Measurements from ENCODE around the gene ATP2B2. TPM values are rescaled to one million over a fixed set of nuclear protein-coding genes. Genes with fewer than 3 reads are reported as not detected.

Gene ATP2B2
- total RNA-seq, 1 experiment from 2014 or later, result not detected

DNA sequence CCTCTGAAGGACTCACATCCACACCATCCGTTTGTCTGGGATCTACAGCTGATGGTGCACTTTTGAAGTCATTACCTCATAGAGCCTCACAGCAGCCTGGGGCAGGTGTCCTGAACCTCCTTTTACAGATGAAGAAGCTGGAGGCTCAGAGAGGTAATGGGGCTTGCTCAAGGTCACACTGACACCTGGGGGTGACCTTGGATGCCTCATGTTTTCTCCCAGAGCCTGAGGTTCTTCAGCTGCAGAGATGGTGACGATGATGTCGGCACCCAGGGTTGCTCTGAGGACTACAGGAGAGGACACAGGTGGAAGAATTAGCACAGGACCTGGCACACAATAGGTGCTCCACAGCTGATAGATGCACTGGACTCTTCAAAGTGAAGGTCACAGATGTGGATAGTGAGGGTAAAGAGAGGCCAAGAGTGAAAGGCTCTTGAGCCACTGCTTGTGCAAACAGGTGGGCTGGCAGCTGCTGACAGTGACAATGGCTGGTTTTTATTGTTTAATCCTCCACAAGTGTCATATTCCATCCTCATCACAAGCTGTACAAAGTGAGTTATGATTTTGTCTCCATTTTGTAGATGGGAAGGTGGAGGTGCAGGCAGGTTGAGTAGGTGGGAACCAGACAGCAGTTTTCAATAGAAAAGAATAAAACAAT, 17.4 kb upstream of the ATP2B2 start:
- RAD21 ChIA-PET (ENCODE audit: low non-redundant PET in 1 of 2, low total read pairs in 2 of 2, uncharacterized antibody in 2 of 2, unreplicated experiment in 2 of 2), result no interaction called here
- Histone ChIP-seq H4K20me1 (ENCODE audit: insufficient read depth) (no peaks in the 10 kb centered on the region), H3K9me3 (ENCODE audit: control insufficient read depth in 1 of 2, insufficient read depth in 1 of 2, low read depth in 1 of 2, low read length in 2 of 2) (no peaks in the 10 kb centered on the region), H3K79me2 (ENCODE audit: insufficient read depth, low read length) (no peaks in the 10 kb centered on the region), H3K9me2 (ENCODE audit: insufficient read depth) (no peaks in the 10 kb centered on the region), H3K36me3 (ENCODE audit: control insufficient read depth in 1 of 2, insufficient read depth in 2 of 2, low read length in 2 of 2) (no peaks in the 10 kb centered on the region), H3K4me3 (replicated peaks in 1 of 2; ENCODE audit: low read depth in 1 of 2, low read length in 2 of 2) (no peak overlapping the region), H3K9ac (ENCODE audit: low read length) (no peak overlapping the region), H3K27me3 (ENCODE audit: insufficient read depth, low read length) (peaks cover 48% of the 10 kb centered on the region), H2AFZ (ENCODE audit: low read depth, low read length, poor library complexity, severe bottlenecking) (no peak overlapping the region), H3K4me1 (ENCODE audit: control insufficient read depth in 1 of 2, insufficient read depth in 2 of 2, low read length in 2 of 2) (peaks cover 0 to 11% of the 10 kb centered on the region in 2 experiments; a peak in 2 of 4 replicates), H3K27ac (ENCODE audit: low read depth, low read length) (no peak overlapping the region), H3K4me2 (ENCODE audit: low read length) (no peak overlapping the region)
- intact Hi-C loops (cut with micrococcal nuclease), result no loop called here
- CTCF ChIA-PET, result no interaction called here
- no peak for ATAC-seq
- POLR2A ChIA-PET, result no interaction called here
- TF ChIP-seq YY1 (IDR thresholded peaks at IDR 0.05; ENCODE audit: extremely low read depth, insufficient replicate concordance, low read depth, low read length) (no peak), TCF7L2 (IDR thresholded peaks at IDR 0.05; ENCODE audit: borderline replicate concordance, extremely low read depth, insufficient read depth, insufficient read length) (no peak), POLR2AphosphoS5 (IDR thresholded peaks at IDR 0.05; ENCODE audit: low read depth, low read length) (no peak), SRF (IDR thresholded peaks at IDR 0.05; ENCODE audit: low read depth) (no peak), CEBPB (IDR thresholded peaks at IDR 0.05; ENCODE audit: low read depth) (no peak), SP1 (IDR thresholded peaks at IDR 0.05; ENCODE audit: low read depth) (no peak), ZFX (IDR thresholded peaks at IDR 0.05) (no peak)
- TF ChIP-seq, protein P1, sequence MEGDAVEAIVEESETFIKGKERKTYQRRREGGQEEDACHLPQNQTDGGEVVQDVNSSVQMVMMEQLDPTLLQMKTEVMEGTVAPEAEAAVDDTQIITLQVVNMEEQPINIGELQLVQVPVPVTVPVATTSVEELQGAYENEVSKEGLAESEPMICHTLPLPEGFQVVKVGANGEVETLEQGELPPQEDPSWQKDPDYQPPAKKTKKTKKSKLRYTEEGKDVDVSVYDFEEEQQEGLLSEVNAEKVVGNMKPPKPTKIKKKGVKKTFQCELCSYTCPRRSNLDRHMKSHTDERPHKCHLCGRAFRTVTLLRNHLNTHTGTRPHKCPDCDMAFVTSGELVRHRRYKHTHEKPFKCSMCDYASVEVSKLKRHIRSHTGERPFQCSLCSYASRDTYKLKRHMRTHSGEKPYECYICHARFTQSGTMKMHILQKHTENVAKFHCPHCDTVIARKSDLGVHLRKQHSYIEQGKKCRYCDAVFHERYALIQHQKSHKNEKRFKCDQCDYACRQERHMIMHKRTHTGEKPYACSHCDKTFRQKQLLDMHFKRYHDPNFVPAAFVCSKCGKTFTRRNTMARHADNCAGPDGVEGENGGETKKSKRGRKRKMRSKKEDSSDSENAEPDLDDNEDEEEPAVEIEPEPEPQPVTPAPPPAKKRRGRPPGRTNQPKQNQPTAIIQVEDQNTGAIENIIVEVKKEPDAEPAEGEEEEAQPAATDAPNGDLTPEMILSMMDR (IDR thresholded peaks at IDR 0.05 in 2 of 3, conservative IDR thresholded peaks at IDR 0.05 in 1 of 3; ENCODE audit: borderline replicate concordance in 1 of 3, insufficient read depth in 1 of 3, low read depth in 2 of 3, low read length in 2 of 3), result no peak
- TF ChIP-seq, protein P2, sequence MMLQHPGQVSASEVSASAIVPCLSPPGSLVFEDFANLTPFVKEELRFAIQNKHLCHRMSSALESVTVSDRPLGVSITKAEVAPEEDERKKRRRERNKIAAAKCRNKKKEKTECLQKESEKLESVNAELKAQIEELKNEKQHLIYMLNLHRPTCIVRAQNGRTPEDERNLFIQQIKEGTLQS (IDR thresholded peaks at IDR 0.05), result no peak
- TF ChIP-seq, protein P3, sequence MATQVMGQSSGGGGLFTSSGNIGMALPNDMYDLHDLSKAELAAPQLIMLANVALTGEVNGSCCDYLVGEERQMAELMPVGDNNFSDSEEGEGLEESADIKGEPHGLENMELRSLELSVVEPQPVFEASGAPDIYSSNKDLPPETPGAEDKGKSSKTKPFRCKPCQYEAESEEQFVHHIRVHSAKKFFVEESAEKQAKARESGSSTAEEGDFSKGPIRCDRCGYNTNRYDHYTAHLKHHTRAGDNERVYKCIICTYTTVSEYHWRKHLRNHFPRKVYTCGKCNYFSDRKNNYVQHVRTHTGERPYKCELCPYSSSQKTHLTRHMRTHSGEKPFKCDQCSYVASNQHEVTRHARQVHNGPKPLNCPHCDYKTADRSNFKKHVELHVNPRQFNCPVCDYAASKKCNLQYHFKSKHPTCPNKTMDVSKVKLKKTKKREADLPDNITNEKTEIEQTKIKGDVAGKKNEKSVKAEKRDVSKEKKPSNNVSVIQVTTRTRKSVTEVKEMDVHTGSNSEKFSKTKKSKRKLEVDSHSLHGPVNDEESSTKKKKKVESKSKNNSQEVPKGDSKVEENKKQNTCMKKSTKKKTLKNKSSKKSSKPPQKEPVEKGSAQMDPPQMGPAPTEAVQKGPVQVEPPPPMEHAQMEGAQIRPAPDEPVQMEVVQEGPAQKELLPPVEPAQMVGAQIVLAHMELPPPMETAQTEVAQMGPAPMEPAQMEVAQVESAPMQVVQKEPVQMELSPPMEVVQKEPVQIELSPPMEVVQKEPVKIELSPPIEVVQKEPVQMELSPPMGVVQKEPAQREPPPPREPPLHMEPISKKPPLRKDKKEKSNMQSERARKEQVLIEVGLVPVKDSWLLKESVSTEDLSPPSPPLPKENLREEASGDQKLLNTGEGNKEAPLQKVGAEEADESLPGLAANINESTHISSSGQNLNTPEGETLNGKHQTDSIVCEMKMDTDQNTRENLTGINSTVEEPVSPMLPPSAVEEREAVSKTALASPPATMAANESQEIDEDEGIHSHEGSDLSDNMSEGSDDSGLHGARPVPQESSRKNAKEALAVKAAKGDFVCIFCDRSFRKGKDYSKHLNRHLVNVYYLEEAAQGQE (IDR thresholded peaks at IDR 0.05; ENCODE audit: low read depth), result no peak
- TF ChIP-seq, protein P4, sequence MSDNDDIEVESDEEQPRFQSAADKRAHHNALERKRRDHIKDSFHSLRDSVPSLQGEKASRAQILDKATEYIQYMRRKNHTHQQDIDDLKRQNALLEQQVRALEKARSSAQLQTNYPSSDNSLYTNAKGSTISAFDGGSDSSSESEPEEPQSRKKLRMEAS (IDR thresholded peaks at IDR 0.05), result no peak
- no TSS peak for BruUV-seq (replicated peaks)
- DNase-seq (ENCODE audit: low read depth, low spot score), result no peak

Data from HCT116 (cell line).